Astrocyte (in vitro differentiated cells and primary cell): ENCODE data around the gene DENND6A.

ENCODE experiments used
- EZH2 ChIP-seq: IDR thresholded peaks from 2 replicates; pipeline ENCODE4 v1.6.1; 2012; ENCODE audit warnings: mild to moderate bottlenecking, low read length, inconsistent platforms; ENCODE audit not compliant: insufficient read depth
- TF ChIP-seq, protein P1 (sequence below): IDR thresholded peaks from 2 replicates; pipeline ENCODE4 v1.5.1; 2011; ENCODE audit warnings: low read depth, mild to moderate bottlenecking, inconsistent platforms, low read length, moderate library complexity; ENCODE audit not compliant: insufficient read depth

DNA sequence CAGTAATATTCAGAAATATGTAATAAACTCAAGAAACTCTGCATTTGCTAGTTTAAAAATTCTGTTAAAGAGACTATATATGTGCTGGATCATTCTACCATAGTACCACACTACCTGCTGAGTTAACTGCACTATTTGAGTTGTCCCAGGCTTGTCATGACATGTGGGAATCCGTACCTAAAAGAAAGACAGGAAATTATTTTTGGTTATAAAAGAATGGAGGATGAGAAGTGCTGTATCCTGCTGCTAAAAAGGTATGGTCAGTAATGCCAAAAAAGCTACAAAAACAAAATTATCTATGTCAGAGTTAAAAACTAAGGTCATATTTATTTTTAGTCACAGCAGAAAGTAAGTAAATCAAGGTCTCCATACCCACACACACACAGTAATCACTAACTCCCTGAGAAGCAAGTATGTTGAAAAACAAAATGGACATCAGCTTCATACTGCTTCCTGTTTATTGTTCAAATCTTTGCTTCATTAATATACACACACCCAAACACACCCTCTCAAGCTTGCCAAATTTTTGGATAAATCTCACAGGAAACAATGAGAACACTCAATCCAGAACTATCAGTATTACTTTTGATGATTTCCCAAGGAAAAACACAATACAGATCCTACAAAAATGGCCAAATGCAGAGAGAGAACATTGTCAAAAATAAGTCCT, 33.7 kb downstream of the DENND6A start:
- TF ChIP-seq, protein P1, sequence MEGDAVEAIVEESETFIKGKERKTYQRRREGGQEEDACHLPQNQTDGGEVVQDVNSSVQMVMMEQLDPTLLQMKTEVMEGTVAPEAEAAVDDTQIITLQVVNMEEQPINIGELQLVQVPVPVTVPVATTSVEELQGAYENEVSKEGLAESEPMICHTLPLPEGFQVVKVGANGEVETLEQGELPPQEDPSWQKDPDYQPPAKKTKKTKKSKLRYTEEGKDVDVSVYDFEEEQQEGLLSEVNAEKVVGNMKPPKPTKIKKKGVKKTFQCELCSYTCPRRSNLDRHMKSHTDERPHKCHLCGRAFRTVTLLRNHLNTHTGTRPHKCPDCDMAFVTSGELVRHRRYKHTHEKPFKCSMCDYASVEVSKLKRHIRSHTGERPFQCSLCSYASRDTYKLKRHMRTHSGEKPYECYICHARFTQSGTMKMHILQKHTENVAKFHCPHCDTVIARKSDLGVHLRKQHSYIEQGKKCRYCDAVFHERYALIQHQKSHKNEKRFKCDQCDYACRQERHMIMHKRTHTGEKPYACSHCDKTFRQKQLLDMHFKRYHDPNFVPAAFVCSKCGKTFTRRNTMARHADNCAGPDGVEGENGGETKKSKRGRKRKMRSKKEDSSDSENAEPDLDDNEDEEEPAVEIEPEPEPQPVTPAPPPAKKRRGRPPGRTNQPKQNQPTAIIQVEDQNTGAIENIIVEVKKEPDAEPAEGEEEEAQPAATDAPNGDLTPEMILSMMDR, result no peak
- TF ChIP-seq EZH2, result no peak
